Measurements from ENCODE around the gene FAM131C. TPM values are rescaled to one million over a fixed set of nuclear protein-coding genes. Genes with fewer than 3 reads are reported as not detected.
A peak's percentile ranks its signal among the peaks of the same experiment; 100 is the strongest.

FAM131C gene
- total and polyA plus RNA-seq, 10 of the 15 experiments (the other 5 are each of a cell fraction or from before 2014, with no cell fraction given) = 0.03 TPM; not detected in 9

- TF ChIP-seq TCF12 (IDR thresholded peaks at IDR 0.05; ENCODE audit: low read depth, low read length) (no peak), NBN (IDR thresholded peaks at IDR 0.05) (no peak), IRF5 (IDR thresholded peaks at IDR 0.05; ENCODE audit: borderline replicate concordance) (no peak), JUNB (IDR thresholded peaks at IDR 0.05) (no peak), FOXM1 (IDR thresholded peaks at IDR 0.05; ENCODE audit: low read depth, low read length) (no peak), RELB (IDR thresholded peaks at IDR 0.05; ENCODE audit: low read depth) (no peak)
Observed at GRCh38 chr1:16050328-16050727, 23.1 kb downstream of the FAM131C start (continued).

GRCh38 chr1:16048573-16049189 lies 24.8 kb downstream of the FAM131C start:
- Histone ChIP-seq H3K4me2 (ENCODE audit: control insufficient read depth, insufficient read depth) (0 out of 2 replicates have a peak overlapping the region, but pooled peaks have one; percentile 17), H3K4me1 (ENCODE audit: control insufficient read depth, insufficient read depth, low read length) (no peaks in the 10 kb centered on the region), H3K27me3 (replicated peaks in 1 of 2; ENCODE audit: control insufficient read depth in 2 of 2, insufficient read depth in 2 of 2, low read length in 1 of 2) (no peaks in the 10 kb centered on the region; a peak in 3 of 4 replicates), H3K9me3 (replicated peaks; ENCODE audit: control insufficient read depth, insufficient read depth, low read length) (no peaks in the 10 kb centered on the region), H3K4me3 (no peak overlapping the region), H3K36me3 (ENCODE audit: control insufficient read depth in 2 of 2, insufficient read depth in 2 of 2, low read length in 1 of 2) (no peaks in the 10 kb centered on the region), H2AFZ (ENCODE audit: control insufficient read depth, low read depth, low read length) (no peak overlapping the region), H3K9ac (ENCODE audit: control insufficient read depth, insufficient read depth, low read length) (no peak overlapping the region), H3K27ac (ENCODE audit: control insufficient read depth, insufficient read depth) (no peak overlapping the region), H3K79me2 (ENCODE audit: control insufficient read depth, insufficient read depth, low read length) (no peaks in the 10 kb centered on the region), H4K20me1 (ENCODE audit: control insufficient read depth, insufficient read depth) (no peaks in the 10 kb centered on the region)
- intact Hi-C loops (cut with micrococcal nuclease; ENCODE audit: unreplicated experiment) (no loop called here), in situ Hi-C loops (cut with MboI) (no loop called here)
- TF ChIP-seq ESRRA (IDR thresholded peaks at IDR 0.05; ENCODE audit: low read length) (no peak), PKNOX1 (IDR thresholded peaks at IDR 0.05) (0 out of 2 replicates have a peak, but pooled peaks have one; percentile 7)
- 11% methylated on average over 14 of the region's 25 CpGs for WGBS (ENCODE audit: insufficient coverage, insufficient replicate concordance, low lambda C conversion rate, missing lambda C conversion rate)
- POLR2A ChIA-PET = no interaction called here
- no peak for DNase-seq (ENCODE audit: low read depth, low spot score)
- FAIRE-seq = no peak
- ATAC-seq = peak; percentile 60
- BruUV-seq (replicated peaks) = no TSS peak
- CTCF ChIA-PET = no interaction called here
- RAD21 ChIA-PET (ENCODE audit: unreplicated experiment) = no interaction called here
- SMC1A ChIA-PET (ENCODE audit: uncharacterized antibody, unreplicated experiment) = interaction anchor here (1.2 kb wide), 1 partner anchor 36 kb away, joined by 3 read pairs; no protein-coding TSS in a partner anchor

Data from GM12878 (cell line).